Caco-2 (cell line): ENCODE measurements around the gene PDGFRA. TPM values are rescaled to one million over a fixed set of nuclear protein-coding genes. Genes with fewer than 3 reads are reported as not detected.
A peak's percentile ranks its signal among the peaks of the same experiment; 100 is the strongest.
"Not testable (repeated sequence)": the region's sequence is repeated elsewhere in the genome, so short reads cannot be mapped to it uniquely, and the experiment has no call there.

Experiments
- BruUV-seq: library from RNA; stranded (reverse); fragments of 400-500 nt; replicated peaks from 2 replicates; lab custom pipeline; 2021; lab: Mats Ljungman, UMichigan
- CTCF ChIA-PET: fragments of 300-600 bp; sonication (Branson Sonifier 250); formaldehyde crosslinking; loops from one replicate; lab custom pipeline; 2022; ENCODE audit warnings: antibody characterized with exemption; lab: Charles Lee
- POLR2A ChIA-PET: fragments of 300-600 bp; sonication (Branson Sonifier 250); formaldehyde crosslinking; loops from one replicate; lab custom pipeline; 2022; ENCODE audit warnings: antibody characterized with exemption; lab: Charles Lee
- DNase-seq, 2 experiments: peaks; one replicate each; pipeline versions ENCODE4 v3.0.0 to v3.0.0-alpha.2; 2020 to 2022
- H3K27me3 ChIP-seq: replicated peaks from 2 replicates; pipeline ENCODE4 v1.6.0; 2011; ENCODE audit warnings: low read length; ENCODE audit not compliant: control insufficient read depth, insufficient read depth
- H3K36me3 ChIP-seq: 2 replicates; pipeline ENCODE4 v1.5.1; 2011; ENCODE audit warnings: low read length; ENCODE audit not compliant: control insufficient read depth, insufficient read depth
- H3K4me1 ChIP-seq: fragments of 250-450 bp; sonication (Bioruptor Pico); 2 replicates; pipeline ENCODE4 v1.5.1; 2020; ENCODE audit warnings: mild to moderate bottlenecking
- H3K4me3 ChIP-seq: 2 replicates; pipeline ENCODE4 v1.5.1; 2011; ENCODE audit warnings: low read depth, mild to moderate bottlenecking, control low read depth, low read length
- H3K9me3 ChIP-seq: fragments of 250-450 bp; sonication (Bioruptor Pico); 2 replicates; pipeline ENCODE4 v1.5.1; 2020; ENCODE audit warnings: mild to moderate bottlenecking, moderate library complexity
- H3K27ac Mint-ChIP-seq: one replicate; pipeline ENCODE4 v1.8.0; 2022; ENCODE audit warnings: mixed read lengths; ENCODE audit not compliant: unreplicated experiment
- H3K27me3 Mint-ChIP-seq: one replicate; pipeline ENCODE4 v1.8.0; 2022; ENCODE audit warnings: mixed read lengths; ENCODE audit not compliant: insufficient read depth, unreplicated experiment
- H3K36me3 Mint-ChIP-seq: one replicate; pipeline ENCODE4 v1.8.0; 2022; ENCODE audit warnings: mild to moderate bottlenecking, mixed read lengths; ENCODE audit not compliant: insufficient read depth, unreplicated experiment
- H3K4me1 Mint-ChIP-seq: one replicate; pipeline ENCODE4 v1.8.0; 2022; ENCODE audit warnings: low read depth, mixed read lengths; ENCODE audit not compliant: unreplicated experiment
- H3K4me3 Mint-ChIP-seq: one replicate; pipeline ENCODE4 v1.8.0; 2022; ENCODE audit warnings: mild to moderate bottlenecking, moderate library complexity, mixed read lengths; ENCODE audit not compliant: unreplicated experiment
- H3K9me3 Mint-ChIP-seq: one replicate; pipeline ENCODE4 v1.8.0; 2022; ENCODE audit warnings: mixed read lengths; ENCODE audit not compliant: unreplicated experiment
- intact Hi-C: fragments of 100-400 bp; cut with micrococcal nuclease; formaldehyde crosslinking; loops from one replicate; pipeline ENCODE4 v1.10.0; 2022; ENCODE audit not compliant: unreplicated experiment
- total RNA-seq: library from RNA; stranded (reverse); gene quantifications from 2 replicates; pipeline ENCODE4 v1.2.3, GENCODE V29; 2022
- TF ChIP-seq, protein P1 (sequence below), 2 experiments: fragments of 200-600 bp in 1 of 2; IDR thresholded peaks; 1 replicate in 1 of 2; 2 replicates in 1 of 2; pipeline versions ENCODE4 v1.5.1 to v1.8.0; 2011 to 2022; ENCODE audit warnings: antibody characterized with exemption in 1 of 2, control low read depth in 1 of 2, inconsistent platforms in 1 of 2, low read depth in 1 of 2, low read length in 1 of 2, mild to moderate bottlenecking in 1 of 2, moderate library complexity in 1 of 2; ENCODE audit not compliant: insufficient read depth in 1 of 2, severe bottlenecking in 1 of 2, unreplicated experiment in 1 of 2

PDGFRA gene
- total RNA-seq, 1 experiment from 2014 or later: 97.4 TPM

DNA sequence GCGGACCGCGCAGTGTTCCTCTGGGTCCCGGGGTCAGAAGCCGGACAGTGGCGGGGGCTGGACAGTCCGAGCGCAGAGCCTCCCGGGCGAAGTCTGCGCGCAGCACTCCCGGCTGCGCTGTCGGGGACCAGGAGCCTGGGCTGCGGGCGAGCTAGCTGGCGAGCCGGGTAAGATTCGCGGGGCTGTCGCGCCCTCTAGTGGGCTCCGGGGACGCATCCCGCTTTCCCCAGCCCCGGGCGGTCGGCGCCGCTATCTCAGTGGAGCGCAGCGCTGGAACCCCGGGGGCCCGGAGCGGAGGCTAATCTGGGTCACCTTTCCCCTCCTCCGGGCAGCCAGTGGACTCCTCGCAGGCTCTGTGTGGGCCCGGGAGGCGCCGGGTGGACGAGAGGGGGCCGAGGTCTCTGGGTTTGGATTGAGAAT, 4.2 kb downstream of the PDGFRA start:
- peak overlapping the region; percentile 75 for H3K4me3 ChIP-seq
- TF ChIP-seq, protein P1, sequence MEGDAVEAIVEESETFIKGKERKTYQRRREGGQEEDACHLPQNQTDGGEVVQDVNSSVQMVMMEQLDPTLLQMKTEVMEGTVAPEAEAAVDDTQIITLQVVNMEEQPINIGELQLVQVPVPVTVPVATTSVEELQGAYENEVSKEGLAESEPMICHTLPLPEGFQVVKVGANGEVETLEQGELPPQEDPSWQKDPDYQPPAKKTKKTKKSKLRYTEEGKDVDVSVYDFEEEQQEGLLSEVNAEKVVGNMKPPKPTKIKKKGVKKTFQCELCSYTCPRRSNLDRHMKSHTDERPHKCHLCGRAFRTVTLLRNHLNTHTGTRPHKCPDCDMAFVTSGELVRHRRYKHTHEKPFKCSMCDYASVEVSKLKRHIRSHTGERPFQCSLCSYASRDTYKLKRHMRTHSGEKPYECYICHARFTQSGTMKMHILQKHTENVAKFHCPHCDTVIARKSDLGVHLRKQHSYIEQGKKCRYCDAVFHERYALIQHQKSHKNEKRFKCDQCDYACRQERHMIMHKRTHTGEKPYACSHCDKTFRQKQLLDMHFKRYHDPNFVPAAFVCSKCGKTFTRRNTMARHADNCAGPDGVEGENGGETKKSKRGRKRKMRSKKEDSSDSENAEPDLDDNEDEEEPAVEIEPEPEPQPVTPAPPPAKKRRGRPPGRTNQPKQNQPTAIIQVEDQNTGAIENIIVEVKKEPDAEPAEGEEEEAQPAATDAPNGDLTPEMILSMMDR (IDR thresholded peaks at IDR 0.05; ENCODE audit: insufficient read depth in 1 of 2, low read depth in 1 of 2, low read length in 1 of 2, severe bottlenecking in 1 of 2, unreplicated experiment in 1 of 2): peak in 1 of 2 experiments; percentile 77
- H3K27me3 Mint-ChIP-seq: no peaks in the 10 kb centered on the region
- peaks cover 6% of the 10 kb centered on the region for H3K4me1 ChIP-seq
- no peaks in the 10 kb centered on the region for H3K27me3 ChIP-seq
- peaks cover 9% of the 10 kb centered on the region for H3K4me1 Mint-ChIP-seq
- no peak overlapping the region for H3K27ac Mint-ChIP-seq
- H3K36me3 Mint-ChIP-seq: peaks cover 91% of the 10 kb centered on the region
- DNase-seq: peak; percentile 80 to 87
- no peaks in the 10 kb centered on the region for H3K36me3 ChIP-seq
- H3K9me3 ChIP-seq: no peaks in the 10 kb centered on the region
- POLR2A ChIA-PET: interaction anchor here (0.6 kb wide), 1 partner anchor 527 kb away, joined by 3 read pairs; no protein-coding TSS in a partner anchor
- H3K9me3 Mint-ChIP-seq: peaks cover 7% of the 10 kb centered on the region
- intact Hi-C loops: loop anchor here (1.0 to 5.0 kb wide), 4 partner anchors 856 to 2001 kb away; partner anchors contain the start of gene FIP1L1
- BruUV-seq: no TSS peak
- CTCF ChIA-PET: interaction anchor here (1.1 to 2.8 kb wide), 13 partner anchors 15 to 1214 kb away, joined by 3 to 32 read pairs (median 5); partner anchors contain the start of gene LNX1
- peak overlapping the region; percentile 87 for H3K4me3 Mint-ChIP-seq

GRCh38 chr4:54233697-54234496, 4.8 kb downstream of the PDGFRA start:
- Mint-ChIP-seq H3K9me3 (peaks cover 13% of the 10 kb centered on the region), H3K4me1 (peaks cover 13% of the 10 kb centered on the region), H3K27me3 (no peaks in the 10 kb centered on the region), H3K4me3 (peak overlapping the region; percentile 87), H3K27ac (no peak overlapping the region), H3K36me3 (peaks cover 91% of the 10 kb centered on the region)
- Histone ChIP-seq H3K4me1 (peaks cover 6% of the 10 kb centered on the region), H3K4me3 (peak overlapping the region; percentile 75), H3K9me3 (no peaks in the 10 kb centered on the region), H3K27me3 (no peaks in the 10 kb centered on the region), H3K36me3 (no peaks in the 10 kb centered on the region)
- no TSS peak for BruUV-seq
- ChIA-PET CTCF (interaction anchor here (0.6 to 2.8 kb wide), 21 partner anchors 15 to 1251 kb away, joined by 3 to 32 read pairs (median 4); partner anchors contain the start of gene LNX1), POLR2A (interaction anchor here (0.6 kb wide), 1 partner anchor 527 kb away, joined by 3 read pairs; no protein-coding TSS in a partner anchor)
- intact Hi-C loops: loop anchor here (1.0 to 5.0 kb wide), 6 partner anchors 326 to 2002 kb away; partner anchors contain the start of gene FIP1L1
- DNase-seq: peak; percentile 59 to 76
- TF ChIP-seq, protein P1 (IDR thresholded peaks at IDR 0.05; ENCODE audit: insufficient read depth in 1 of 2, low read depth in 1 of 2, low read length in 1 of 2, severe bottlenecking in 1 of 2, unreplicated experiment in 1 of 2): peak; percentile 78 to 92

DNA sequence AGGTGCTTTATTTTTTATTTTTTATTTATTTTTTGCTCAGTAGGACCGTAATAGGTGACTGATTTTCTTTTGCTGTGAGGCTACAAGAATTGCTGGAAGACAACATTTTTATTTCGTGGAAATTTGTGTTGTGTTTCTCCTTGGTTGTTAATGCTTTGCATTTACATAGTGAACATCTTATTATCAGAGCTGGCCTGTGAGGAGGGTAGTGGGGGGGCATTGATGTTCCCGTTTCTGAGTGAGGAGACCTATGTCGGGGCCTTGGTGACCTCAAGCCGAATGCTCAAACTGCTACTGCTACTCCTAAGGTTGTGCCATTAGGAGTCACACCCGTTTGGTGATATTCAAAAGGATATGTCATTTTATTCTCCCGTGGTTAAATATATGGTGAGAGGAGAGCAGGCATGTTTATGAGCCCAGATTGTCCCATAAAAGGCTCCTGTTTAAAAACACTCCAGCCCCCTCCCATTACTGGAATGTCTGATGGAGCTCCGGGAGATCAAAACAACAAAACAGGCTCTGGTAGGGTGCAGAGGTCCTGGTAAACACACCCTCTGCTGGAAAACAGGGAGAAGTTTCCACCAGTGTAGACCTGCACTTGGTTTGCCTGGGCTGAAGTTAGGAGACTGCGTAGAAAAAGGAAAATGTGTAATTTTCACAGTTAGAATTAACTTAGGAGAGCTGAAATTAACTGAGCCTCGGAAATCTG, 5.6 kb downstream of the PDGFRA start:
- Histone ChIP-seq H3K9me3 (peaks cover 2% of the 10 kb centered on the region; the same call in 1 of the 2 replicates), H3K4me3 (no peak overlapping the region), H3K27me3 (no peaks in the 10 kb centered on the region), H3K36me3 (no peaks in the 10 kb centered on the region), H3K4me1 (peaks cover 6% of the 10 kb centered on the region)
- peak overlapping the region; percentile 87 for H3K4me3 Mint-ChIP-seq
- CTCF ChIA-PET: interaction anchor here (0.9 to 2.8 kb wide), 12 partner anchors 16 to 1215 kb away, joined by 3 to 32 read pairs (median 7); no protein-coding TSS in a partner anchor
- BruUV-seq: no TSS peak
- DNase-seq: no peak
- H3K27ac Mint-ChIP-seq: no peak overlapping the region
- peaks cover 18% of the 10 kb centered on the region for H3K9me3 Mint-ChIP-seq
- POLR2A ChIA-PET: no interaction called here
- TF ChIP-seq, protein P1 (IDR thresholded peaks at IDR 0.05; ENCODE audit: insufficient read depth in 1 of 2, low read depth in 1 of 2, low read length in 1 of 2, severe bottlenecking in 1 of 2, unreplicated experiment in 1 of 2): peak; percentile 4 to 9
- intact Hi-C loops: loop anchor here (1.0 to 5.0 kb wide), 4 partner anchors 326 to 2002 kb away; partner anchors contain the start of gene FIP1L1
- peaks cover 90% of the 10 kb centered on the region for H3K36me3 Mint-ChIP-seq
- H3K4me1 Mint-ChIP-seq: peaks cover 13% of the 10 kb centered on the region
- H3K27me3 Mint-ChIP-seq: no peaks in the 10 kb centered on the region

- POLR2A ChIA-PET, CTCF ChIA-PET, DNase-seq, H3K27me3 ChIP-seq, H3K27me3 Mint-ChIP-seq, BruUV-seq, H3K4me3 Mint-ChIP-seq, intact Hi-C loops, H3K36me3 ChIP-seq, H3K4me1 ChIP-seq, H3K4me3 ChIP-seq: not testable (repeated sequence)
- H3K9me3 Mint-ChIP-seq: peaks cover 34% of the 10 kb centered on the region
- H3K27ac Mint-ChIP-seq: peak overlapping the region; percentile 33
- peaks cover 89% of the 10 kb centered on the region for H3K36me3 Mint-ChIP-seq
- peaks cover 13% of the 10 kb centered on the region for H3K4me1 Mint-ChIP-seq
- peaks cover 18% of the 10 kb centered on the region for H3K9me3 ChIP-seq
These were observed 7.2 kb downstream of the PDGFRA start for GRCh38 chr4:54236316-54236715.
